HL-60/S4 treated with phorbol 12-myristate 13-acetate at 8.2 ng/mL for 4 days and 3 days (cell line): ENCODE results near the gene MYO16.
"Not testable (repeated sequence)": the region's sequence is repeated elsewhere in the genome, so short reads cannot be mapped to it uniquely, and the experiment has no call there.

Source experiments
- in situ Hi-C: fragments of 300-500 bp; cut with MboI; formaldehyde crosslinking; loops from 2 replicates; pipeline ENCODE4 v1.15.0; 2022; ENCODE audit warnings: low sequenced_read_pairs

Gene MYO16

GRCh38 chr13:108963276-108963810 lies 333.9 kb downstream of the MYO16 start:
- in situ Hi-C loops = loop anchor here (25.0 kb wide), 2 partner anchors 824 to 1149 kb away; partner anchors contain the start of gene IRS2

- in situ Hi-C loops = loop anchor here (25.0 kb wide), 2 partner anchors 823 to 1148 kb away; partner anchors contain the start of gene IRS2
These were observed 334.6 kb downstream of the MYO16 start for GRCh38 chr13:108963846-108964600.

GRCh38 chr13:108964606-108965005 lies 335.2 kb downstream of the MYO16 start:
- in situ Hi-C loops = loop anchor here (25.0 kb wide), 2 partner anchors 823 to 1148 kb away; partner anchors contain the start of gene IRS2

GRCh38 chr13:108967371-108967770 lies 338.0 kb downstream of the MYO16 start:
- in situ Hi-C loops = loop anchor here (25.0 kb wide), 2 partner anchors 820 to 1145 kb away; partner anchors contain the start of gene IRS2

- in situ Hi-C loops = loop anchor here (25.0 kb wide), 2 partner anchors 819 to 1144 kb away; partner anchors contain the start of gene IRS2
These were observed 339.2 kb downstream of the MYO16 start for GRCh38 chr13:108968566-108968965.

GRCh38 chr13:108974686-108975085 lies 345.3 kb downstream of the MYO16 start:
- in situ Hi-C loops = loop anchor here (25.0 kb wide), 2 partner anchors 813 to 1138 kb away; partner anchors contain the start of gene IRS2

- in situ Hi-C loops = no loop called here
These were observed 350.8 kb downstream of the MYO16 start for GRCh38 chr13:108980237-108980636.

GRCh38 chr13:108981407-108981806 lies 352.0 kb downstream of the MYO16 start:
- in situ Hi-C loops = no loop called here

GRCh38 chr13:108983273-108983672 lies 353.9 kb downstream of the MYO16 start:
- in situ Hi-C loops = no loop called here

- in situ Hi-C loops = no loop called here
These were observed 355.0 kb downstream of the MYO16 start for GRCh38 chr13:108984251-108984920.

GRCh38 chr13:108985166-108985565 lies 355.8 kb downstream of the MYO16 start:
- in situ Hi-C loops = no loop called here

GRCh38 chr13:108987517-108987916 lies 358.1 kb downstream of the MYO16 start:
- in situ Hi-C loops = no loop called here

- in situ Hi-C loops = no loop called here
These were observed 358.5 kb downstream of the MYO16 start for GRCh38 chr13:108987944-108988343.

GRCh38 chr13:108991416-108991815 lies 362.0 kb downstream of the MYO16 start:
- in situ Hi-C loops = not testable (repeated sequence)

GRCh38 chr13:108993346-108993745 lies 363.9 kb downstream of the MYO16 start:
- in situ Hi-C loops = no loop called here

GRCh38 chr13:108996430-108996829 lies 367.0 kb downstream of the MYO16 start:
- in situ Hi-C loops = no loop called here

- in situ Hi-C loops = no loop called here
These were observed 370.8 kb downstream of the MYO16 start for GRCh38 chr13:109000207-109000606.

- in situ Hi-C loops = no loop called here
These were observed 373.5 kb downstream of the MYO16 start for GRCh38 chr13:109002934-109003333.

- in situ Hi-C loops = no loop called here
These were observed 378.5 kb downstream of the MYO16 start for GRCh38 chr13:109007946-109008345.

GRCh38 chr13:109009756-109010155 lies 380.3 kb downstream of the MYO16 start:
- in situ Hi-C loops = no loop called here

GRCh38 chr13:109010912-109011311 lies 381.5 kb downstream of the MYO16 start:
- in situ Hi-C loops = no loop called here

- in situ Hi-C loops = no loop called here
These were observed 382.7 kb downstream of the MYO16 start for GRCh38 chr13:109012115-109012514.
